ENCODE results near the gene CEP112.
A peak's percentile ranks its signal among the peaks of the same experiment; 100 is the strongest.

Gene CEP112

GRCh38 chr17:66233023-66233753 lies 41.3 kb upstream of the CEP112 start:
- no peak for DNase-seq (ENCODE audit: low read depth)
- TF ChIP-seq MAX (IDR thresholded peaks at IDR 0.05; ENCODE audit: low read depth, low read length) (no peak), POLR2A (IDR thresholded peaks at IDR 0.05; ENCODE audit: extremely low read depth, insufficient read length) (no peak), MYC (IDR thresholded peaks at IDR 0.05; ENCODE audit: low read depth, low read length) (no peak)
- TF ChIP-seq, protein P1, sequence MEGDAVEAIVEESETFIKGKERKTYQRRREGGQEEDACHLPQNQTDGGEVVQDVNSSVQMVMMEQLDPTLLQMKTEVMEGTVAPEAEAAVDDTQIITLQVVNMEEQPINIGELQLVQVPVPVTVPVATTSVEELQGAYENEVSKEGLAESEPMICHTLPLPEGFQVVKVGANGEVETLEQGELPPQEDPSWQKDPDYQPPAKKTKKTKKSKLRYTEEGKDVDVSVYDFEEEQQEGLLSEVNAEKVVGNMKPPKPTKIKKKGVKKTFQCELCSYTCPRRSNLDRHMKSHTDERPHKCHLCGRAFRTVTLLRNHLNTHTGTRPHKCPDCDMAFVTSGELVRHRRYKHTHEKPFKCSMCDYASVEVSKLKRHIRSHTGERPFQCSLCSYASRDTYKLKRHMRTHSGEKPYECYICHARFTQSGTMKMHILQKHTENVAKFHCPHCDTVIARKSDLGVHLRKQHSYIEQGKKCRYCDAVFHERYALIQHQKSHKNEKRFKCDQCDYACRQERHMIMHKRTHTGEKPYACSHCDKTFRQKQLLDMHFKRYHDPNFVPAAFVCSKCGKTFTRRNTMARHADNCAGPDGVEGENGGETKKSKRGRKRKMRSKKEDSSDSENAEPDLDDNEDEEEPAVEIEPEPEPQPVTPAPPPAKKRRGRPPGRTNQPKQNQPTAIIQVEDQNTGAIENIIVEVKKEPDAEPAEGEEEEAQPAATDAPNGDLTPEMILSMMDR (IDR thresholded peaks at IDR 0.05; ENCODE audit: low read depth, low read length) = no peak
- H3K4me3 ChIP-seq (ENCODE audit: low read depth, low read length) = no peak overlapping the region

GRCh38 chr17:66230922-66231591 lies 39.1 kb upstream of the CEP112 start:
- DNase-seq (ENCODE audit: low read depth) = peak; percentile 21
- TF ChIP-seq MAX (IDR thresholded peaks at IDR 0.05; ENCODE audit: low read depth, low read length) (no peak), MYC (IDR thresholded peaks at IDR 0.05; ENCODE audit: low read depth, low read length) (no peak), POLR2A (IDR thresholded peaks at IDR 0.05; ENCODE audit: extremely low read depth, insufficient read length) (no peak)
- TF ChIP-seq, protein P1 (IDR thresholded peaks at IDR 0.05; ENCODE audit: low read depth, low read length) = no peak
- no peak overlapping the region for H3K4me3 ChIP-seq (ENCODE audit: low read depth, low read length)

DNA sequence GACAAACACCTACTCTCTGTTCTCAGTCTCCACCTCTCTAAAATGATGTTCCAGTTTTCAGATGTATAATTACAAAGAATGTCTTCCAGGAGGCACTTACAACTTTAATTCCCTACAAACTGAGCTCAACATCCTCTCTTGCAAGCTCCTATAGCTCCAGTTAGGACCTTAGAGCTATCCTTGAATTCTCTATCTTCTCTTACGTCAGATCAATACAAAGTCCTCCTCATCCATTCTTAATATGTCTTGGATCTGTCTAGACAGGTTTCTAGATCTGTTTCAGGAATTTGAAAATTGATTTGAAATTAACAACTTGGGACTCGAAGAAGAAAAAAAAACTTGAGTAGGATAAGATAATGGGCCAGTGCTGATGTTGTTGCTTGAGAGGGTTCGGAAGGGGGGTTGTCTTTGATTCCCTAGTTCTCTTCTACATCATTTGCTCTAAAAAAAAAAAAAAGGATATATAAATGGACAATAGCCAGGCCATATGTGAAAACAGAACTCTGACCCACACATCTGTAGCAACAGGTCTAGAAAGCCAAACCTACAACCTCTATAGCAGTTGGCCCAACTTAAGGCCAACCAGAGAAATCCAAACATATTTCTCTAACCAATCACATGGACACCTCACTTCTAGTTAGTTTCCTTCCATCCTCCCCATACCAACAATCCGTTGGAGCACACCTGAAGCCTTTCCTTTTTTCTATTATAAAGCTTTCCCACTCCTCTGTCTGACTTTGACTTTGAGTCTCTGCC lies 38.0 kb upstream of the CEP112 start:
- TF ChIP-seq, protein P1 (IDR thresholded peaks at IDR 0.05; ENCODE audit: low read depth, low read length) = no peak
- no peak for TF ChIP-seq POLR2A (IDR thresholded peaks at IDR 0.05; ENCODE audit: extremely low read depth, insufficient read length)
- TF ChIP-seq MAX (IDR thresholded peaks at IDR 0.05; ENCODE audit: low read depth, low read length) = no peak
- no peak for TF ChIP-seq MYC (IDR thresholded peaks at IDR 0.05; ENCODE audit: low read depth, low read length)
- H3K4me3 ChIP-seq (ENCODE audit: low read depth, low read length) = no peak overlapping the region
- no peak for DNase-seq (ENCODE audit: low read depth)

- TF ChIP-seq, protein P1 (IDR thresholded peaks at IDR 0.05; ENCODE audit: low read depth, low read length) = no peak
- DNase-seq (ENCODE audit: low read depth) = no peak
- no peak within 1 kb of the TSS for H3K4me3 ChIP-seq (ENCODE audit: low read depth, low read length)
Observed at GRCh38 chr17:66228887-66229782, 37.2 kb upstream of the CEP112 start, which contains the start of gene APOH. Gene APOH, minus strand, starts transcription at chr17:66229415. Its CDS starts 36 bp downstream, at chr17:66229379.

DNA sequence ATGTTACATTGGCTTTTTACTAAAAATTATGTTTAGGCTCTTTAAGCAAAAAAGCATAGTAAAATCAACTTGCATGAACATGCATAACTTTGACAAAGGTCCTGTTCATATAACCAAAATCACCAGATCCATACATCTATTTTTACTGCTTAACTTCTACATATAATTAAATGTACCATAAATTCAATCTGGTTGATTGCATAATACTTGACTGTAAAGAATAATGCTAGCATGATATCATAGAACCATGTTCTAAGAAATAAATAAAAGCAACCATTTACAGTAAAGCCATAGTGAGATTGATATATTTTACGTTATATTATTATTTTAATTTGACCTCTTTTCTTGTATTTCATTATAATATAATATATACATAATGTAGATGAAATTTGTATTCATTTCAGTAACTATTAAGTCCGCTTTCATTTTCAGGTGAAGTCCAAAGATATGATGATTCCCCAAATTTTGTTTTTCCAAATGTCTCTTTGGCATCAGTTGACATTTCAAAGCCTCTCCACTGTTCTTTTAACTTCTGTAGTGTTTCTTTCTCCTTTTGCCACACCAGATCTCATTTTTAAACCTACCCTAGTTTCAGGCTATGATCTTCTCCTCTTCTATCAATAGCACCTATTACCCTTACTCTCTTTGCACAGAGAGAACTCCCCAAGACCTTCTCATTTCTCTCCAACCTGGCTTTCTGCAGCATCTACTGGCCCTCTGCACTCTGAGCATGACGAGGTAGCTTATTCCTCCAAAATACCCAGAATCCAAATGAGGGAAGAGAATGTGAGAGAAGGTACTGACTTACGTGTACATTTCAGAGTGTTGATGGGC lies 35.5 kb upstream of the CEP112 start:
- DNase-seq (ENCODE audit: low read depth) = no peak
- no peak overlapping the region for H3K4me3 ChIP-seq (ENCODE audit: low read depth, low read length)
- TF ChIP-seq POLR2A (IDR thresholded peaks at IDR 0.05; ENCODE audit: extremely low read depth, insufficient read length) (no peak), MYC (IDR thresholded peaks at IDR 0.05; ENCODE audit: low read depth, low read length) (no peak), MAX (IDR thresholded peaks at IDR 0.05; ENCODE audit: low read depth, low read length) (no peak)
- TF ChIP-seq, protein P1 (IDR thresholded peaks at IDR 0.05; ENCODE audit: low read depth, low read length) = no peak

Measured in NB4 (cell line).